ENCODE measurements around the gene GPRIN3.
"Not testable (repeated sequence)": the region's sequence is repeated elsewhere in the genome, so short reads cannot be mapped to it uniquely, and the experiment has no call there.

GPRIN3 gene

DNA sequence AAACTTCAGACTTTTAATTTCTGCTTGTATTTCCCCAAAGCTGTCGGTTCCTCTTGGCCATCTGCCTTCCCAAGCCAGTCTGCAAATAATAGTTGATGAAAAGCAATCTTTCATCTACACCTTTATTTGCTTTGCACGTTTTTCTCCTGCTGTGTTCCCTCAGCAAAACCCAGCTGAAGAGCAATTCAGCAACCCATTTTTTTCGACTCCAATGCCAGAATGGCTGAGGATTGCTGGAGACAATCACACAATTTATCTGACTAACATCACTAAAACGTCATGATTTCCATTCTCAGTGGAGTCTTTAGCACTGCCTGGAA, 94.3 kb downstream of the GPRIN3 start:
- Histone ChIP-seq H3K27me3 (ENCODE audit: insufficient read depth, insufficient read length) (no peaks in the 10 kb centered on the region), H3K9me3 (ENCODE audit: insufficient read depth, low read length) (no peaks in the 10 kb centered on the region), H3K4me3 (ENCODE audit: insufficient read length, low read depth) (no peak overlapping the region), H3K4me1 (ENCODE audit: insufficient read depth, insufficient read length) (no peaks in the 10 kb centered on the region), H3K36me3 (ENCODE audit: insufficient read depth, insufficient read length, low read length) (no peaks in the 10 kb centered on the region), H3K9ac (ENCODE audit: insufficient read length, low read depth) (no peak overlapping the region)
- TF ChIP-seq SUZ12 (IDR thresholded peaks at IDR 0.05; ENCODE audit: extremely low read depth, insufficient read depth, insufficient read length) (no peak), ZNF274 (IDR thresholded peaks at IDR 0.05; ENCODE audit: low read depth, low read length) (no peak), YY1 (IDR thresholded peaks at IDR 0.05; ENCODE audit: insufficient read depth, insufficient read length) (no peak)
- DNase-seq (ENCODE audit: low read depth, low spot score): no peak

DNA sequence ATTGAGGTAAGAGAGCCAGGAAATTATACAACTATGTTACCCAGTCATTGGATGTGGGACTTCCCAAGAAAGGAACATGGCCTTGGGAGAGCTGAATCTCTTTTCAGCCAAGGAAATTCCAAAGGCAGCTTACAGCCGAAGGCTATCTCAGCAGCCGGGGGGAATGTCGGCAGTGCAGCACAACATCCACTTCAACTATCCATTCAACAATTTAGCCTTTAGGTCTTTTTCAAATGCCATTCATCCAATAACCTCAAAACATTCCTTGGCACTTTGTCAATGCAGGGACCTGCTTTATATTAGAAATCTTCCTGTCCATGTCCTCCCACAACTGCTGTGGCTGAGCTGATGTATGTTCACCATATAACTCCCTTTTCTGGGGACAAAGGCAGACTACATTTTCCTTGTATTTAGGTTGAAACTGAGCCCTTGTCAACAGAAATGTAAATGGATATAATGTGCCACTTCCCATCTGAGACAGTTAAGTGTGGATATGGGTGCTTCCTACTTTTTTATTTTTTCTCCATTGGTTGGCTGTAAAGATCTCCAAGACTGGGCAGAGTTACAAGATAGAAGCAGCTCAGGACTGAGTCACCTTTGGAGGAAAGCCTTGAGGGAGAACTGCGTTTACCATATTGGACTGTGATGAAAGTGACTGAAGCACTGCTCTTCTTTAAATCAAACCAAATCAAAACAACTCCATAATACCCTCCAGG, 94.8 kb downstream of the GPRIN3 start:
- DNase-seq (ENCODE audit: low read depth, low spot score): no peak
- Histone ChIP-seq H3K9me3 (ENCODE audit: insufficient read depth, low read length) (no peaks in the 10 kb centered on the region), H3K9ac (ENCODE audit: insufficient read length, low read depth) (no peak overlapping the region), H3K4me1 (ENCODE audit: insufficient read depth, insufficient read length) (no peaks in the 10 kb centered on the region), H3K36me3 (ENCODE audit: insufficient read depth, insufficient read length, low read length) (no peaks in the 10 kb centered on the region), H3K4me3 (ENCODE audit: insufficient read length, low read depth) (no peak overlapping the region), H3K27me3 (ENCODE audit: insufficient read depth, insufficient read length) (no peaks in the 10 kb centered on the region)
- TF ChIP-seq SUZ12 (IDR thresholded peaks at IDR 0.05; ENCODE audit: extremely low read depth, insufficient read depth, insufficient read length): no peak

- H3K9me3 ChIP-seq (ENCODE audit: insufficient read depth, low read length): no peaks in the 10 kb centered on the region
- no peaks in the 10 kb centered on the region for H3K36me3 ChIP-seq (ENCODE audit: insufficient read depth, insufficient read length, low read length)
- no peak for DNase-seq (ENCODE audit: low read depth, low spot score)
- no peak overlapping the region for H3K4me3 ChIP-seq (ENCODE audit: insufficient read length, low read depth)
- TF ChIP-seq SUZ12 (IDR thresholded peaks at IDR 0.05; ENCODE audit: extremely low read depth, insufficient read depth, insufficient read length): no peak
- no peak for TF ChIP-seq ZNF274 (IDR thresholded peaks at IDR 0.05; ENCODE audit: low read depth, low read length)
- no peak for TF ChIP-seq YY1 (IDR thresholded peaks at IDR 0.05; ENCODE audit: insufficient read depth, insufficient read length)
- no peaks in the 10 kb centered on the region for H3K4me1 ChIP-seq (ENCODE audit: insufficient read depth, insufficient read length)
- no peak overlapping the region for H3K9ac ChIP-seq (ENCODE audit: insufficient read length, low read depth)
- no peaks in the 10 kb centered on the region for H3K27me3 ChIP-seq (ENCODE audit: insufficient read depth, insufficient read length)
These were observed 103.0 kb downstream of the GPRIN3 start for GRCh38 chr4:89204624-89205023.

DNA sequence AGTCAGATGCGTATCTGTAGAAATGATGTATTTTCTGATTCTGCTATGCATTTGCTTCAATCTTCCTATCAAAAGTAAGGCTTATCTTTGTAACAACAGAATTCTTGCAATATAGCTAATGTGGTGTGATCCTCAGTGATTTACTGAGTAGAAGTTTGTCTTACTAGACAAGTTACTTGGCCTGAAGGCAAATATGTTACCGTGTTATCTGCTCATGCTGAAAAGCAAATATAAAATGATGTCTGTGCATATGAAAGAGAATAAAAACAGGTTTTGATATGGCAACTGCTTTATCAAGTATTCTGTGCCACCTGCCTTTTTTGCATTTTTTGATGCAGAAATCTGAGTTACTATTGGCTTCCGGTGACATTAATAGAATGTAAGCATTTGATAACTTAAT, 103.7 kb downstream of the GPRIN3 start:
- no peak for DNase-seq (ENCODE audit: low read depth, low spot score)
- no peaks in the 10 kb centered on the region for H3K4me1 ChIP-seq (ENCODE audit: insufficient read depth, insufficient read length)
- no peaks in the 10 kb centered on the region for H3K9me3 ChIP-seq (ENCODE audit: insufficient read depth, low read length)
- no peak overlapping the region for H3K9ac ChIP-seq (ENCODE audit: insufficient read length, low read depth)
- no peak overlapping the region for H3K4me3 ChIP-seq (ENCODE audit: insufficient read length, low read depth)
- H3K36me3 ChIP-seq (ENCODE audit: insufficient read depth, insufficient read length, low read length): no peaks in the 10 kb centered on the region
- TF ChIP-seq ZNF274 (IDR thresholded peaks at IDR 0.05; ENCODE audit: low read depth, low read length): no peak
- TF ChIP-seq SUZ12 (IDR thresholded peaks at IDR 0.05; ENCODE audit: extremely low read depth, insufficient read depth, insufficient read length): no peak
- no peak for TF ChIP-seq YY1 (IDR thresholded peaks at IDR 0.05; ENCODE audit: insufficient read depth, insufficient read length)
- no peaks in the 10 kb centered on the region for H3K27me3 ChIP-seq (ENCODE audit: insufficient read depth, insufficient read length)

- not testable (repeated sequence) for H3K4me1 ChIP-seq (ENCODE audit: insufficient read depth, insufficient read length); H3K36me3 ChIP-seq (ENCODE audit: insufficient read depth, insufficient read length, low read length); H3K9me3 ChIP-seq (ENCODE audit: insufficient read depth, low read length); H3K4me3 ChIP-seq (ENCODE audit: insufficient read length, low read depth); H3K9ac ChIP-seq (ENCODE audit: insufficient read length, low read depth); H3K27me3 ChIP-seq (ENCODE audit: insufficient read depth, insufficient read length); DNase-seq (ENCODE audit: low read depth, low spot score)
These were observed 108.2 kb downstream of the GPRIN3 start for GRCh38 chr4:89199394-89199793.

DNA sequence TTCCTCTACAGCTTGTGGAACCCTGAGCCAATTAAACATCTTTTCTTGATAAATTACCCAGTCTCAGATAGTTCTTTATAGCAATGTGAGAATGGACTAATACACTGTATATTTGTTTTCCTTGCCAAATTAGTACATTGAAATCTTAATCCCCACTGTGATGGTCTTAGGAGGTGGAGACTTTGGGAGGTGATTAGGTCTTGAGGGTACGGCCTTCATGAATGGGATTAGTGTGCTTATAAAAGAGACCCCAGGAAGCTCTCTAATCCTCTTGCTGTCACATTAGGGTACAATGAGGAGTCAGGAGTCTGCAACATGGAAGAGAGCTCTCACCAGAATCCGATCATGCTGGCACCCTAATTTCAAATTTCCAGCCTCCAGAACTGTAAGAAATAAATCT, 109.7 kb downstream of the GPRIN3 start:
- Histone ChIP-seq H3K9ac (ENCODE audit: insufficient read length, low read depth) (no peak overlapping the region), H3K36me3 (ENCODE audit: insufficient read depth, insufficient read length, low read length) (no peaks in the 10 kb centered on the region), H3K27me3 (ENCODE audit: insufficient read depth, insufficient read length) (no peaks in the 10 kb centered on the region), H3K9me3 (ENCODE audit: insufficient read depth, low read length) (no peaks in the 10 kb centered on the region), H3K4me3 (ENCODE audit: insufficient read length, low read depth) (no peak overlapping the region), H3K4me1 (ENCODE audit: insufficient read depth, insufficient read length) (no peaks in the 10 kb centered on the region)
- no peak for TF ChIP-seq ZNF274 (IDR thresholded peaks at IDR 0.05; ENCODE audit: low read depth, low read length)
- TF ChIP-seq YY1 (IDR thresholded peaks at IDR 0.05; ENCODE audit: insufficient read depth, insufficient read length): no peak
- TF ChIP-seq SUZ12 (IDR thresholded peaks at IDR 0.05; ENCODE audit: extremely low read depth, insufficient read depth, insufficient read length): no peak
- DNase-seq (ENCODE audit: low read depth, low spot score): no peak

DNA sequence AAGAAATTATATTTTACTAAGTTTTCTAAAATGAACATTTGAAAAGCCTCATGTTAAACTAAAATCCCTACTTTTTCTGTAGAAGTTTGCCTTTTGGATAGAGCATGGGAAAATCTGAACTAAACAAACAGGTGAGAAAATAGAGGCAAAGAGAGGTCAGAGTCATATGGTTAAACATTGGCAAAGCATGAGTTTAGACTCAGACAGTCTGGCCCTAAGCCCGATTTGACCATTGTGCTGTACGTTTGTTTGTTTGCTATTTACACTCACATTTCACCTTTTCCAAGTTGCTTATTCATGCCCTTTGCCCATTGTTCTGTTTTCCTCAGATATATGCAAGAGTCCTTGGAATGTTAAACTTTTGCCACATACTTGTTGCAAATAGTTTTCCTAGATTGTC, 110.9 kb downstream of the GPRIN3 start:
- Histone ChIP-seq H3K4me3 (ENCODE audit: insufficient read length, low read depth) (no peak overlapping the region), H3K9ac (ENCODE audit: insufficient read length, low read depth) (no peak overlapping the region), H3K4me1 (ENCODE audit: insufficient read depth, insufficient read length) (no peaks in the 10 kb centered on the region), H3K9me3 (ENCODE audit: insufficient read depth, low read length) (no peaks in the 10 kb centered on the region), H3K27me3 (ENCODE audit: insufficient read depth, insufficient read length) (no peaks in the 10 kb centered on the region), H3K36me3 (ENCODE audit: insufficient read depth, insufficient read length, low read length) (no peaks in the 10 kb centered on the region)
- TF ChIP-seq ZNF274 (IDR thresholded peaks at IDR 0.05; ENCODE audit: low read depth, low read length): no peak
- TF ChIP-seq SUZ12 (IDR thresholded peaks at IDR 0.05; ENCODE audit: extremely low read depth, insufficient read depth, insufficient read length): no peak
- TF ChIP-seq YY1 (IDR thresholded peaks at IDR 0.05; ENCODE audit: insufficient read depth, insufficient read length): no peak
- no peak for DNase-seq (ENCODE audit: low read depth, low spot score)
